Thoracic aorta (tissue), 2 donors: ENCODE results near the gene TCL1A. TPM values are rescaled to one million over a fixed set of nuclear protein-coding genes. Genes with fewer than 3 reads are reported as not detected.

Experiments used
- ATAC-seq: fragments of 150-250 bp; one replicate; pipeline ENCODE4 v1.8.0; 2017; ENCODE audit warnings: low read depth; ENCODE audit not compliant: insufficient number of reproducible peaks, low FRiP score
- DNase-seq: peaks from one replicate; pipeline ENCODE4 v3.0.0-alpha.2; 2020; ENCODE audit warnings: low spot score
- H3K27ac ChIP-seq, 2 donors: fragments of 200-600 bp; sonication (generic); 1 replicate in 1 of 2; 2 replicates in 1 of 2; pipeline ENCODE4 v1.5.1; 2016; ENCODE audit warnings: mild to moderate bottlenecking in 2 of 2, moderate library complexity in 2 of 2
- H3K27me3 ChIP-seq: fragments of 200-600 bp; sonication (generic); replicated peaks from 2 replicates; pipeline ENCODE4 v1.6.0; 2016; ENCODE audit warnings: mild to moderate bottlenecking; ENCODE audit not compliant: insufficient read depth
- H3K36me3 ChIP-seq: fragments of 200-600 bp; sonication (generic); one replicate; pipeline ENCODE4 v1.5.1; 2016
- H3K4me1 ChIP-seq, 2 donors: fragments of 200-600 bp; sonication (generic); 1 replicate in 1 of 2; 2 replicates in 1 of 2; pipeline versions ENCODE4 v1.5.1 to v1.6.0; 2016; ENCODE audit warnings: low read depth in 2 of 2, mild to moderate bottlenecking in 1 of 2; ENCODE audit not compliant: control insufficient read depth in 1 of 2
- H3K4me3 ChIP-seq: fragments of 200-600 bp; sonication (generic); 2 replicates; pipeline ENCODE4 v1.5.1; 2016; ENCODE audit warnings: mild to moderate bottlenecking
- H3K9me3 ChIP-seq: fragments of 200-600 bp; sonication (generic); 2 replicates; pipeline ENCODE4 v1.5.1; 2016
- CTCF ChIP-seq: fragments of 200-600 bp; sonication (generic); IDR thresholded peaks from one replicate; pipeline ENCODE4 v1.5.1; 2019; ENCODE audit warnings: antibody characterized with exemption
- total RNA-seq, 2 donors: library from RNA; depleted of rRNA; stranded (reverse); fragments of >200 nt; gene quantifications; one replicate each; pipeline versions ENCODE4 v1.1.0 to v1.2.3, GENCODE V29; 2016

The TCL1A gene
- total RNA-seq, 2 donors from 2014 or later = not detected

- Histone ChIP-seq H3K4me1 (no peaks in the 10 kb centered on the region), H3K27ac (no peak overlapping the region), H3K36me3 (no peaks in the 10 kb centered on the region), H3K9me3 (no peaks in the 10 kb centered on the region), H3K4me3 (no peak overlapping the region), H3K27me3 (no peaks in the 10 kb centered on the region)
- no peak for TF ChIP-seq CTCF
- ATAC-seq = no peak
- no peak for DNase-seq
Observed at GRCh38 chr14:95707327-95707726, 6.6 kb downstream of the TCL1A start.

- ATAC-seq (no peak), DNase-seq (no peak)
- no peaks in the 10 kb centered on the region for H3K9me3 ChIP-seq
- TF ChIP-seq CTCF = no peak
- H3K27me3 ChIP-seq = no peaks in the 10 kb centered on the region
- no peaks in the 10 kb centered on the region for H3K36me3 ChIP-seq
- no peak overlapping the region for H3K27ac ChIP-seq
- H3K4me1 ChIP-seq = peaks cover 0 to 5% of the 10 kb centered on the region in 2 donors
- no peak overlapping the region for H3K4me3 ChIP-seq
Observed at GRCh38 chr14:95705518-95705917, 8.4 kb downstream of the TCL1A start.

- no peak overlapping the region for H3K4me3 ChIP-seq
- no peaks in the 10 kb centered on the region for H3K27me3 ChIP-seq
- ATAC-seq = no peak
- TF ChIP-seq CTCF = no peak
- no peak for DNase-seq
- H3K4me1 ChIP-seq = peaks cover 0 to 12% of the 10 kb centered on the region in 2 donors
- H3K9me3 ChIP-seq = no peaks in the 10 kb centered on the region
- H3K36me3 ChIP-seq = no peaks in the 10 kb centered on the region
- no peak overlapping the region for H3K27ac ChIP-seq
Observed at GRCh38 chr14:95703805-95704204, 10.1 kb downstream of the TCL1A start.

GRCh38 chr14:95703341-95703740, 10.6 kb downstream of the TCL1A start:
- ATAC-seq (no peak), DNase-seq (no peak)
- H3K27ac ChIP-seq = no peak overlapping the region
- TF ChIP-seq CTCF = no peak
- H3K9me3 ChIP-seq = no peaks in the 10 kb centered on the region
- no peak overlapping the region for H3K4me3 ChIP-seq
- no peaks in the 10 kb centered on the region for H3K27me3 ChIP-seq
- peaks cover 0 to 12% of the 10 kb centered on the region in 2 donors for H3K4me1 ChIP-seq
- no peaks in the 10 kb centered on the region for H3K36me3 ChIP-seq

GRCh38 chr14:95701846-95702221, 12.1 kb downstream of the TCL1A start:
- no peaks in the 10 kb centered on the region for H3K27me3 ChIP-seq
- TF ChIP-seq CTCF = no peak
- no peak overlapping the region for H3K27ac ChIP-seq
- H3K4me1 ChIP-seq = peaks cover 0 to 12% of the 10 kb centered on the region in 2 donors
- no peak for DNase-seq
- H3K9me3 ChIP-seq = no peaks in the 10 kb centered on the region
- H3K36me3 ChIP-seq = no peaks in the 10 kb centered on the region
- no peak for ATAC-seq
- H3K4me3 ChIP-seq = no peak overlapping the region
